22Rv1 (cell line): ENCODE data around the gene AGRN.

ENCODE experiments used
- CTCF ChIP-seq: fragments of 450-650 bp; IDR thresholded peaks from 2 replicates; pipeline ENCODE4 v1.5.1; 2017; ENCODE audit warnings: mild to moderate bottlenecking
- ZFX ChIP-seq: fragments of 450-650 bp; IDR thresholded peaks from 2 replicates; pipeline ENCODE4 v1.6.1; 2017; ENCODE audit warnings: antibody characterized with exemption, borderline replicate concordance

- TF ChIP-seq CTCF: no peak
- no peak for TF ChIP-seq ZFX
Measured at GRCh38 chr1:1043921-1044320, 24.0 kb downstream of the AGRN start.
